GM18951 (cell line): ENCODE data around the gene IMMP1L.

Experiments used
- POLR2A ChIP-seq: IDR thresholded peaks from 4 replicates; pipeline ENCODE4 v1.6.1; 2011; ENCODE audit warnings: mild to moderate bottlenecking; ENCODE audit not compliant: insufficient read length, insufficient read depth; ENCODE audit errors: extremely low read depth
- in situ Hi-C: fragments of 300-500 bp; cut with MboI; formaldehyde crosslinking; loops from one replicate; pipeline ENCODE4 v1.12.0; 2022; ENCODE audit warnings: low sequenced_read_pairs, mixed read lengths, inconsistent platforms; ENCODE audit not compliant: unreplicated experiment

IMMP1L gene, protein sequence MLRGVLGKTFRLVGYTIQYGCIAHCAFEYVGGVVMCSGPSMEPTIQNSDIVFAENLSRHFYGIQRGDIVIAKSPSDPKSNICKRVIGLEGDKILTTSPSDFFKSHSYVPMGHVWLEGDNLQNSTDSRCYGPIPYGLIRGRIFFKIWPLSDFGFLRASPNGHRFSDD

DNA sequence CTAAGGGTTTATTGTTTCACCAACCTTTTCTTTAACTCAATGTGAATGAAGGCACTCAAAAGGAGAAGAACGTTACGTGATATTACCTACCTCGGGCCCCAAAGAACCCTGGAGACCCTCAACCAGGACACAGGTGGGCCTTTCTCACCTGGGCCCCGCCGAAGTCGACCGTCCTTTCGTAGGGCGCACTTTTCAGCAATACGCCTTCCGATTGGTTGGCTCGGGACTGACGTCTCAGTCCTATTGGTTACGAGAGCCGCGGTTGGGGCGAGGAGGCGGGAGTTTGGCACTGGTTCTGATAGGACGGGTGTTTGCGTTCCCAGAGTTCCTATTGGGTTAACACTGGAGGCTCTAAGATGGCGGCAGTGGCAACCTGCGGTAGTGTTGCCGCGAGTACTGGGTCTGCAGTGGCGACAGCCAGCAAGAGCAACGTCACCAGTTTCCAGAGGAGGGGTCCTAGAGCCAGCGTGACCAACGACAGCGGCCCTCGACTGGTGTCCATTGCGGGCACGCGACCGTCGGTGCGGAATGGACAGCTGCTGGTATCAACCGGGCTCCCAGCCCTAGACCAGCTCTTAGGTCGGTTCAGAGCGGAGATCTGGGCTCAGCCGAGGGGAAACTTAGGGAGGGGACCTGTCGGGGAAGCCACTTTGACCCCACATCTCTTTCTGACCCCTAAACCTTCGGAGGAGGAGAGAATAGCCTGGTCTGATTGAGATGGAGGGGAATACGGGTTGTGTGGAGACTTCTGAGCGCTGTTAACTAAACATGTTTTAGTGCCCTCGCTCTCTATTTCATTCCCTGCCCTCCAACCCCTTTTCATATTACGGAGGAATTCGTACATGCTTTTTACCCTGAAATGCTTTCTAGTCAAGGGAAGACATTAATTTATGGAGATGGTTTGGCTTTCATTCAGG, at the start of gene IMMP1L, which contains the start of gene ELP4:
TSS of gene IMMP1L (minus strand) at position 194 of the 917 bp plus-strand sequence. CDS start 46,346 bp downstream, outside the sequence.
TSS of gene ELP4 (plus strand) at position 339 of the 917 bp plus-strand sequence. CDS start at position 357, 18 bp downstream.
- peak; percentile 91 for TF ChIP-seq POLR2A
- in situ Hi-C loops, result no loop called here

DNA sequence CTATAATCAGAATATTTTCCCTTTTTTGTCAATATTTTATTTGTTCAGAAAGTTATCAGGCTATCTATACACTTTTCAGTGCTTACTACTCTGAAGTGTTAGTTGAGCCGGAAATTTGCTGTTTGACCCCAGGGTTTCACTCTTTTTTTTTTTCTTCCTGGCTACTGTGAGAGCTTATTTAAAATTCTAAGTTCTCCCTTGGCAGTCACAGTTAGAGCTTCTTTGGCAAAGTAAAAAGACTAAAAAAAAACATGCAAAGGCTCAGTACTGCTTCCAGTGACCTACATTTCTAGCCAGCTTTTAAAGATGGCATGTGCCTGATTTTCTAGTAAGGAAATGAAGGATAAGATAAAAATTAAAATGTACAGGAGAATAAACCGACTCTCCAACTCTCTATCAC, 48.6 kb upstream of the IMMP1L start:
- in situ Hi-C loops, result no loop called here
- TF ChIP-seq POLR2A, result no peak

DNA sequence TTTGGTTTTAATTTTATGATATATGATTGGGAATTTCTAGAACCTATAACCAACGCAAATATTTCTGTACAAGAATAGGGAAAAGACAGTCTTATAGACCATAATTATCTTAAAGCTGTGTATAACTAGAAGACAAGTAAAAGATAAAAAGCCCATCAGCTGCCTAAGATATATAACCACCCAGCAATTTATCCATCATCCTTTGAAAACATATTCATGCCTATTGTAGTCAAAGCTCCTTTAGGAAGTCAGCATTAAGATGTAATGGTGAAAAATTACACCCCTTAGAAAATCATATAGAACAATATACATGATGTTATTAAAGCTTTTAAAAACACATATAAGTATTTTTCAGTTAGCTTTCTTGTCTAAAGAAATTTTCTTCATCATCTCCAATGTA, 46.5 kb upstream of the IMMP1L start:
- in situ Hi-C loops, result no loop called here
- no peak for TF ChIP-seq POLR2A

DNA sequence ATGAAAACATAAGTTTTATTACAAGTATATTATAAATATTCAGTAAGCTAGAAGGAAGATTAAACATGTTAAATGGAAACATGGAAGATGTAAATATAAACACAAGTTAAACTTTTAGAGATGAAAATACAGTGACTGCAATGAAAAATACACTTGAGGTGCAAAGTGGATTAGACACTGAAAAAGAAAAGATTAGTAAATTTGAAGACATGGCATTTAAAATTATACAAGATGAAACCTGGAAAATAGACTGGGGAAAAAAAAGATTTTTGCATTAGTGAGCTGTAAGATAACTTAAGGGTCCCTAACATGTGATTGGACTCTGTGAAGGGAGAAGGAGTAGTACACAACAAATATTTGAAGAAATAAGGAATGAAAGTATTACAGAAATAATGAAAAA, 33.4 kb upstream of the IMMP1L start:
- in situ Hi-C loops, result no loop called here
- no peak for TF ChIP-seq POLR2A

DNA sequence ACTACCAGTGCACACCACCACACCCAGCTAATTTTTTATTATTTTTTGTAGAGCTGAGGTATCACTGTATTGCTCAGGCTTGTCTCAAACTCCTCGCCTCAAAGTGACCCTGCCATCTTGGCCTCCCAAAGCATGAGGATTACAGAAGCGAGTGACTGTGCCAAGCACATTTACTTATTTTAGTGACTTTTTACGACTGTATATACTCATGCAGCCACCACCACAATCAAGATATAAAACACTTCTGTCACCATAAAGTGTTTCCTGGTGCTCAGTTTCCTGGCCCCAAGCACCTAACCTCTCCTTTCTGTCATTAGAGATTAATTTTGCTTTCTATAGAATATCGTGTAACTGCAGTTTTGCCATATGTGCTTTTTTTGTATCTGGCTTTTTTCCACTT, 26.1 kb upstream of the IMMP1L start:
- TF ChIP-seq POLR2A, result no peak
- in situ Hi-C loops, result no loop called here

DNA sequence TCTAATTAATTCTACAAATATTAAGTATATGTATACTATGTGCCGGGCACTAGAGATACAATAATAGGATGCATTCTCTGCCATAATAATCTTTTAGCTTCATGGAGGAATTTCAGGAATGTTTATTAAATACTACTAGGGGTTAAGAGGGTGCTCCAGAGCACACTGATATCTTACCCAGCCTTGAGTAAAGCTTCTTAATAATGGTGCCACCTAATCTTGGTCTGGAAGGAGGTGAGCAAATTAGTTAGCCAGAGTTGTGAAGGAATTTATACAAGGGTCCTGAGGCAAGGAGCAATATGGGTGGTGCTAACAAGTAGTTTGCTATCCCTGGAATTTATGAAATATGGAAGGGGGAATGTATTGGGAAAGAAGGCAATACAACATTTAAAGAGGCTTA, 21.9 kb upstream of the IMMP1L start:
- TF ChIP-seq POLR2A, result no peak
- in situ Hi-C loops, result no loop called here

DNA sequence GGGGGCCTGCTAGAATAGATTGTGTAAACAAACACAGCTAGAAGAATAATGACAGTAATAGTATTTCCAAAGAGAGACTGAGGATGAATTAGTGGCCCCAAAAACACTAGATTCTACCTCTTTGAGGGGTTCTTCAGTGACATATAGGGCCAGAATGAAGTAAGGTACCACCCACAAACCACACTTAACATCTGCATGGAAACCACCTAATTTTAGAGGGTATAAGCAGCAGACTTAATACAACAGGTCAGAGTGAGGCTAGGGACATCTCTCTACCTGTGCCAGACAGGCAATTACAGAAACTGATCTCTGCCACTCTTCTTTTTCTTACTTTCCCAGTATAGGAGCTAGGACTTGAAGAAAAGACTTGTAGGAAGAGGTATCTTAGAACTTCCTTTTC, 20.3 kb upstream of the IMMP1L start:
- in situ Hi-C loops, result no loop called here
- TF ChIP-seq POLR2A, result no peak

DNA sequence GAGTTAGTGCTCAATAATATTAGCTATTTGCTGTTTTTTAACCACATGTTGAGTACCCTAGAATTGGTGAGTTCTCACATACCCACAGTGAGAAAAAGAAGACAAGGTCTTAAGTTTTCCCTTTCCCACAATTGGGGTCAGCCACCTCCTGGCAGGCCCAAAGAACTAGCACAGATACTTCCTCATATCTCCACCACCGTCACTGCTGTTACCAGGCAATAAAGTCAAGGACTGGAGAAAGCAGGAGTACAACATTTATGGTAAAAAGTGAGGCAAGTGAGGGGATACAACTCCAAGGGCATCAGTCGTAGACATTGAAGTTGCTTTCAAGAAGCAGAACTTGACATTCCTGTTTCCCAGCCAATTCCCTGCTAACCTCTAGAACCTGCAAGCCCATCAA, 19.8 kb upstream of the IMMP1L start:
- in situ Hi-C loops, result no loop called here
- TF ChIP-seq POLR2A, result no peak

DNA sequence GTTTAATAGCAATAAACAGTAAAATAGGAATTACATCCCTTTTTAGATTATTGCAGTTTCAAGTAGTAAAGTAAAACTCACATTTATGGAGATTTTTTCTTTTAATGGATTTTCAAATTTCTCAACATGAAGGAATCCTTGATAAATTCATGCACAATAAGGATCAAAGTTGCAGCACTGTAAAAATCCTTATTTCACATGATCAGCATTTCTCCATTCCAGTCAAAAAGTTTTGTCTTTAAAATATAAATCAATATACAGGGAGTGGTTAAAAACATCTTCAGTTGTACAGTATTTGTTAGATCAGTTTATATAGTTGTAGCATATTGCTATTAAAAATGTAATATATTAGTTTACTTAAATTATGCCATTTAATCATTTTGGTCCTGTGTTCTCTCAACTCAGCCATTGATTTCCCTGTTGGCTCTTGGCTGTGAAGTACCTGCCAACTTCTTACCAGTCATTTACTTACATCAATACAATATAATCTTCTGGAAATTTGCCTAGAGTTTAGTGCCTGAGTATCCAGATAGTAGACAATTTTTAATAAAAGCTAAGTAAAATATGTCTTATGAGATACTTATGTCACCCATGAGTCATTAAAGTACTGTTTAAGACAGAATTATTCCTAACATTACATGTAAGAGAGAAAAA, 12.2 kb upstream of the IMMP1L start:
- in situ Hi-C loops, result no loop called here

DNA sequence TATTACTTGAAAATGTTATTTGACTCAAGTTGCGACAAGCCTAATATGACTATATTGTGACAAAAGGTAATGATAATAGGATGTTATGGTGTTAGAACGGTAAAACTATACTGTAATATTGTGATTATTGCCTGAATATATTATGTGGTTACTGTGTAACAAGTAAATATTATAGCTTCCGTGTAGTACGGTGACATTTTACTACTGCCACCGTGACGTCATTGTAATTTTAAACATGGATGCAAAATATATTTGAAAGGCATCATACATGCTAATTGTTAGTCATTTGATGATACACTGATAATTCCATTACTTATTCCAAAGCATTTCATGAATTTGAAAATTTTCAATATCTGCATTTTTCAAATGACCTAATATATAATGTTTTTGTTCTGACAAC, 2.7 kb upstream of the IMMP1L start:
- in situ Hi-C loops, result no loop called here
- no peak for TF ChIP-seq POLR2A

More for the DNA sequence above, 12.2 kb upstream of the IMMP1L start:
- TF ChIP-seq POLR2A, result no peak

DNA sequence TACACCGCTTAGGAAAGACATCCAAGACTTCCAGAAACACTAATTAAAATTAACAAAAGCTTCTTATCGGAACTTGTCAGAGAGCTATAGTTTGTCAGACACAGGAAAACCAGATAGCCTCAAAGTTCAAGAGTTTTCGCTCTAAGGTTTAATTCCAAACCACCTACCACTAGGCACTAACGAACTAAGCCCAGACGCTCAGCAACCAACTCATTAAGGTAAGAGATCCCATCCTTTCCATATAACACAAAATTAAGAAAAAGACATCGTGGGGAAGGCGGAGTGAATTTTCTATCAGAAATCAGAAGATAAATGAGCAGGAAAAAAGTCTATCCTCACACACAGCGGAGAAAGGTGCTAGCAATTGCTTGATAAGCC, 382 bp downstream of the IMMP1L start:
- in situ Hi-C loops, result no loop called here

DNA sequence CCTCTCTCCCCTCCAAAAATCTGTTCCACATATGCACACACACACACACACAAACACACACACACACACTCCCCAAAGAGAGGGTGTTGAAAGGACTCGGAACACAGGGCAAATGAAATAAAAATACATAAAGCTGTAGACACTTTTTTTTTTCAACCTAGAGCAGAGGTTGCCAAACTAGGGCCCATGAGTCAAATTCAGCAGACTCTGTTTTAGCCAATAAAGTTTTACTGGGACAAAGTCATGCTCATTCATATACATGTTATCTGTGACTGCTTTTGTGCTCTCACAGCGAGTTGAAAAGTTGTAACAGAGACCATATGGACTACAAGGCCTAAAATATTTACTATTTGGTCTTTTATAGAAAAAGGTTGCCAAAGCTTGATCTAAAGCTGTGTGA, 8.9 kb downstream of the IMMP1L start:
- in situ Hi-C loops, result no loop called here
- no peak for TF ChIP-seq POLR2A

More for the DNA sequence above, 382 bp downstream of the IMMP1L start:
- no peak for TF ChIP-seq POLR2A

DNA sequence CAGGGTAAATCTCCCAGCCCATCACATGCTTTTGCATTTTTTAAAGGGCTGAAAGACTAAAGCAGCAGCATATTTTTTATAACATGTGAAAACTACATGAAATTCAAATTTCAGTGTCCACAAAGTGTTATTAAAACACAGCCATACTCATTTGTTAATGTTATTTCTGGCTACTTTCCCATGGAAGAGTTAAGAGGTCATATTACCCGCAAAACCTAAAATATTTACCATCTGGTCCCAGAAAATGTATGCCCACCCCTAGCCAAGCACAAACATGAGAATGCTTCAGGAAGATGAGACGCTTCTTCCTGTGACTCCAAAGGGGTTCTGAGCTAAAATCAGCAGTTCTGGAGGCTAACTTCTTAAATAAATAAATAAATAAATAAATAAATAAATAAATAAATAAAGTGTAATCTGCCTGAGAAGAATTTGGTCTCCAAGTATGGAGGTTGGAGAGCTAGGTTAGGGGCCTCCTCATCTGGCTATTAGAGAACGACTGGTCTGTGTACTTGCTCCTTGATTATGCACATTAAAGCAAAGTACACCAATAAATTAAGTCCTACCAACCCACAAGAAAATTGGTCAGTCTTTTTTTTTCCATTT, 9.7 kb downstream of the IMMP1L start:
- TF ChIP-seq POLR2A, result no peak

DNA sequence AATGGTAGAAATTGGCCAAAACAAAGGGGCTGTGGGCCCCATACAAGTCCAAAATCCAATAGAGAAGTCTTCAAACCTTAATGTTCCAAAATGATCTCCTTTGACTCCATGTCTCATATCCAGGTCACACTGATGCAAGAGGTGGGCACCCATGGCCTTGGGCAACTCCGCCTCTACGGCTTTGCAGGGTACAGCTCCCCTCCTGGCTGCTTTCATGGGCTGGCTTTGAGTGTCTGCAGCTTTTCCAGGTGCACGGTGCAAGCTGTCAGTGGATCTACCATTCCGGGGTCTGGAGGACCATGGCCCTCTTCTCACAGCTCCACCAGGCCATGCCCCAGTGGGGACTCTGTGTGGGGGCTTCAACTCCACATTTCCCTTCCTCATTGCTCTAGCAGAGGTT, 15.7 kb downstream of the IMMP1L start:
- in situ Hi-C loops, result loop anchor here (25.0 kb wide), 2 partner anchors 369 to 469 kb away; no protein-coding TSS in a partner anchor

More for the DNA sequence above, 9.7 kb downstream of the IMMP1L start:
- in situ Hi-C loops, result loop anchor here (25.0 kb wide), 2 partner anchors 363 to 463 kb away; no protein-coding TSS in a partner anchor
